Hepatocyte (in vitro differentiated cells): ENCODE measurements around the gene GOLGA6L10.
"Not testable (repeated sequence)": the region's sequence is repeated elsewhere in the genome, so short reads cannot be mapped to it uniquely, and the experiment has no call there.

Experiments
- CTCF ChIP-seq: fragments of 200-600 bp; sonication (generic); IDR thresholded peaks from 2 replicates; pipeline ENCODE4 v1.5.1; 2016; ENCODE audit warnings: antibody characterized with exemption, mild to moderate bottlenecking; ENCODE audit not compliant: poor library complexity
- EZH2 ChIP-seq: fragments of 200-600 bp; sonication (generic); IDR thresholded peaks from 2 replicates; pipeline ENCODE4 v1.6.1; 2016; ENCODE audit warnings: antibody characterized with exemption, mild to moderate bottlenecking, borderline replicate concordance
- EZH2phosphoT487 ChIP-seq: fragments of 200-600 bp; sonication (generic); IDR thresholded peaks from one replicate; pipeline ENCODE4 v1.6.1; 2018; ENCODE audit warnings: antibody characterized with exemption, mild to moderate bottlenecking, low read depth, moderate library complexity; ENCODE audit not compliant: unreplicated experiment, severe bottlenecking

DNA sequence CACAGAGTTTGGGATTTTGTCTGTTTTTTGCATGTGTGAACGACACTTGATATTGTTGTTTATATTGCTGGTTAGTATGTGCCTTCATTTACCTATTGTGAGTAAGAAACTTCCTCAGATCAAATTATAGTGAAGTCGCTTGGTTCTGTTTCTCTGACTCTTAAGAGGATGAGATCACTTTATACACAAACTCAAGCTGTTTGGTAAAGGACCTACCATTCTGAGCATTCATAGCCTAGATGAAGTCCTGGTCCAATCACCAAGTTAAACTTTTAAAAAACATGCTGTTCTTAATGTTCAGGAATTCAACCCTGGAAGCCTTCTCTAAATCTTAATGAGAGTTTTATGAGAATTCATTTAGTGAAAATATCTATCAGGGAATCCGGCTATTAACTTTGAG, 15.3 kb upstream of the GOLGA6L10 start:
- not testable (repeated sequence) for TF ChIP-seq CTCF, EZH2phosphoT487, EZH2
